HEK293T (cell line): ENCODE results near the gene PRKCZ.

ENCODE experiments used
- CTCF ChIA-PET: fragments of 350-600 bp; formaldehyde crosslinking; extraction: SDS; loops from one replicate; lab custom pipeline; 2021; ENCODE audit warnings: antibody characterized with exemption, inconsistent platforms; lab: Yijun Ruan, JAX
- POLR2A ChIA-PET: fragments of 350-600 bp; formaldehyde crosslinking; extraction: SDS; loops from one replicate; lab custom pipeline; 2020; ENCODE audit warnings: antibody characterized with exemption, inconsistent platforms; lab: Yijun Ruan, JAX
- DNase-seq: peaks from one replicate; pipeline ENCODE4 v3.0.0; 2012; ENCODE audit warnings: mixed read lengths; ENCODE audit errors: extremely low spot score
- ARNT ChIP-seq: fragments of 450-650 bp; IDR thresholded peaks from 2 replicates; pipeline ENCODE4 v1.6.1; 2017; ENCODE audit warnings: mild to moderate bottlenecking
- BHLHE40 ChIP-seq: fragments of 450-650 bp; IDR thresholded peaks from 2 replicates; pipeline ENCODE4 v1.6.1; 2016; ENCODE audit warnings: mild to moderate bottlenecking, moderate library complexity, borderline replicate concordance
- CTBP1 ChIP-seq: fragments of 450-650 bp; IDR thresholded peaks from 2 replicates; pipeline ENCODE4 v1.6.1; 2016; ENCODE audit warnings: borderline replicate concordance
- ELF4 ChIP-seq: fragments of 450-650 bp; IDR thresholded peaks from 2 replicates; pipeline ENCODE4 v1.6.1; 2017; ENCODE audit warnings: antibody characterized with exemption
- FOXA1 ChIP-seq: fragments of 450-650 bp; IDR thresholded peaks from 2 replicates; pipeline ENCODE4 v1.6.1; 2016; ENCODE audit warnings: mild to moderate bottlenecking
- FOXK2 ChIP-seq: fragments of 450-650 bp; IDR thresholded peaks from 2 replicates; pipeline ENCODE4 v1.6.1; 2016; ENCODE audit warnings: mild to moderate bottlenecking
- FOXM1 ChIP-seq: fragments of 450-650 bp; IDR thresholded peaks from 2 replicates; pipeline ENCODE4 v1.6.1; 2017; ENCODE audit warnings: mild to moderate bottlenecking, borderline replicate concordance
- HDGF ChIP-seq: fragments of 450-650 bp; IDR thresholded peaks from 2 replicates; pipeline ENCODE4 v1.6.1; 2017; ENCODE audit warnings: antibody characterized with exemption, borderline replicate concordance
- L3MBTL2 ChIP-seq: fragments of 450-650 bp; conservative IDR thresholded peaks from 2 replicates; pipeline ENCODE4 v1.6.1; 2016; ENCODE audit warnings: mild to moderate bottlenecking
- LEF1 ChIP-seq: fragments of 450-650 bp; IDR thresholded peaks from 2 replicates; pipeline ENCODE4 v1.6.1; 2017; ENCODE audit warnings: mild to moderate bottlenecking, borderline replicate concordance
- NFRKB ChIP-seq: fragments of 450-650 bp; IDR thresholded peaks from 2 replicates; pipeline ENCODE4 v1.6.1; 2016; ENCODE audit warnings: mild to moderate bottlenecking, moderate library complexity
- SP1 ChIP-seq: fragments of 450-650 bp; IDR thresholded peaks from 2 replicates; pipeline ENCODE4 v1.6.1; 2017
- SUZ12 ChIP-seq: fragments of 450-650 bp; IDR thresholded peaks from 2 replicates; pipeline ENCODE4 v1.6.1; 2016; ENCODE audit warnings: mild to moderate bottlenecking
- TARDBP ChIP-seq: fragments of 450-650 bp; IDR thresholded peaks from 2 replicates; pipeline ENCODE4 v1.6.1; 2016
- ZNF384 ChIP-seq: fragments of 450-650 bp; IDR thresholded peaks from 2 replicates; pipeline ENCODE4 v1.6.1; 2016
- TF ChIP-seq, protein P1 (sequence below): fragments of 450-650 bp; IDR thresholded peaks from 2 replicates; pipeline ENCODE4 v1.6.1; 2016

The PRKCZ gene

DNA sequence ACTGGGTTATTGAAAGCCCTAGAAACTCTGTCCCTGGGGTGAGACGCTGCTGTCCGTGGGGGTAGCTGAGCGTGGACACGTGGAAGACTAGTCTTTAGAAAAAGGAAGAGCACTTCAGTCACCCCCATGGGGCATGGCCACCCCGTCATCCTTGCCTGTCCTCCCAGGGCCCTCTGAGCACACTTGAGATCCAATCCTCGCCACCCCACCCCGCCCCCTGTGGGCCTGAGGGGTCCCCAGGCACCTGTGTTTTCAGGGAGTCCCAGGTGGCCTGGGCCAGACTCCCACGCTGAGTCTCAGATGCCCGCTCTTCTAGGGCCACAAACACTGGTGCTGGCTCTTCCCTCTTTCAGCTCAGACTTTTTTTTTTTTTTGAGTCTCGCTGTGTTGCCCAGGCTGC, 2.5 kb downstream of the PRKCZ start:
- no peak for DNase-seq
- TF ChIP-seq FOXA1 = no peak
- TF ChIP-seq, protein P1, sequence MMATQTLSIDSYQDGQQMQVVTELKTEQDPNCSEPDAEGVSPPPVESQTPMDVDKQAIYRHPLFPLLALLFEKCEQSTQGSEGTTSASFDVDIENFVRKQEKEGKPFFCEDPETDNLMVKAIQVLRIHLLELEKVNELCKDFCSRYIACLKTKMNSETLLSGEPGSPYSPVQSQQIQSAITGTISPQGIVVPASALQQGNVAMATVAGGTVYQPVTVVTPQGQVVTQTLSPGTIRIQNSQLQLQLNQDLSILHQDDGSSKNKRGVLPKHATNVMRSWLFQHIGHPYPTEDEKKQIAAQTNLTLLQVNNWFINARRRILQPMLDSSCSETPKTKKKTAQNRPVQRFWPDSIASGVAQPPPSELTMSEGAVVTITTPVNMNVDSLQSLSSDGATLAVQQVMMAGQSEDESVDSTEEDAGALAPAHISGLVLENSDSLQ = no peak
- TF ChIP-seq ZNF384 = no peak
- CTCF ChIA-PET = no interaction called here
- POLR2A ChIA-PET = no interaction called here

DNA sequence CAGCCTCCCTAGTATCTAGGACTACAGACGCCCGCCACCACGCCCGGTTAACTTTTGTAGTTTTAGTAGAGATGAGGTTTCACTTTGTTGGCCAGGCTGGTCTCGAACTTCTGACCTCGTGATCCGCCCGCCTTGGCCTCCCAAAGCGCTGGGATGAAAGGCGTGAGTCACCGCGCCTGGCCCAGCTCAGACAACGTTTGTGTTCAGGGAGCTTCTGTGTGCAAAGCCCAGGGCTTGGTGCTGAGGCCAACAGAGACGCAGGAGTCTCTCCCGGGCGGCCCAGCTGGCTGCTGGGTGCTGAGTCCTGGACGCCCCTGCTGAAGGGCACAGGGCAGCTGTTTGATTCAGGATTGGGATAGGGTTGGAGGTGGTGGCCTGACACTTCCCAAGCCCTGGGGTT, 3.0 kb downstream of the PRKCZ start:
- no peak for DNase-seq
- ChIA-PET CTCF (no interaction called here), POLR2A (no interaction called here)

DNA sequence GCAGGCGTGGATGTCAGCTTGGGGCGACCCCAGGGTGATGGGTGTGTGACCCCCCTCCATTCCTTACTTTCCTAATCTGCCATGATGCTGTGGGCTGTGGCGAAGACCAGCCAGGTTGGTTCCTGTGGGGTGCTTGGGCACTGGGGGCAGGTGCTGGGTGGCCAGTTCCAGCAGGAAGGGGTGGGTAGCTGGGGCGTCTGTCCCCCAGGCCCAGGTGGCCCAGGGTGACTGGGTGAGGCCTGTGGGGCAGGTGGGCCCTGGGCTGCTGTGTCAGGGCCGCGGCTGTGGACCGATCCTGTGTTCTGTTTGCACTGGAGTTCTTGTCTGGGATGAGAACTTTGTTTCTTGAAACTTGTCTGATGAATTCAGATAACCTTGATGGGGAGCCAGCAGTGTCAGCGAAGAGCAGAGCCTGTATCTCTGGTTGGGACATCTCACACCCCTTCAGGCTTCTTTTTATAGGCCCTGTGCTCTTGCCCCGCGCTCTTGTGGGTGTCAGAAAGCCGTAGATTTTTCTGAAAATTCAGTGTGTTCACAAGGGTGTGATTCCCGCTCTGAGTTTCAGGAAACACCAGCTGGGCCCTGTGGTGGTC, 3.7 kb downstream of the PRKCZ start:
- TF ChIP-seq LEF1 (no peak), ZNF384 (no peak), FOXA1 (no peak), SP1 (no peak), FOXK2 (no peak), ELF4 (no peak), ARNT (no peak), BHLHE40 (no peak), FOXM1 (no peak), HDGF (no peak), SUZ12 (no peak), TARDBP (no peak), CTBP1 (no peak)
- TF ChIP-seq, protein P1 = no peak
- POLR2A ChIA-PET = no interaction called here
- DNase-seq = no peak
- CTCF ChIA-PET = no interaction called here

More for the DNA sequence above, 3.0 kb downstream of the PRKCZ start:
- TF ChIP-seq L3MBTL2 (no peak), ARNT (no peak), BHLHE40 (no peak), FOXM1 (no peak), FOXA1 (no peak), LEF1 (no peak), SUZ12 (no peak)
- TF ChIP-seq, protein P1 = no peak

- DNase-seq = no peak
- CTCF ChIA-PET = interaction anchor here (0.7 kb wide), 1 partner anchor 112 kb away, joined by 8 read pairs; no protein-coding TSS in a partner anchor
- TF ChIP-seq LEF1 = no peak
- POLR2A ChIA-PET = no interaction called here
These were observed 4.3 kb downstream of the PRKCZ start for GRCh38 chr1:2054560-2054959.

DNA sequence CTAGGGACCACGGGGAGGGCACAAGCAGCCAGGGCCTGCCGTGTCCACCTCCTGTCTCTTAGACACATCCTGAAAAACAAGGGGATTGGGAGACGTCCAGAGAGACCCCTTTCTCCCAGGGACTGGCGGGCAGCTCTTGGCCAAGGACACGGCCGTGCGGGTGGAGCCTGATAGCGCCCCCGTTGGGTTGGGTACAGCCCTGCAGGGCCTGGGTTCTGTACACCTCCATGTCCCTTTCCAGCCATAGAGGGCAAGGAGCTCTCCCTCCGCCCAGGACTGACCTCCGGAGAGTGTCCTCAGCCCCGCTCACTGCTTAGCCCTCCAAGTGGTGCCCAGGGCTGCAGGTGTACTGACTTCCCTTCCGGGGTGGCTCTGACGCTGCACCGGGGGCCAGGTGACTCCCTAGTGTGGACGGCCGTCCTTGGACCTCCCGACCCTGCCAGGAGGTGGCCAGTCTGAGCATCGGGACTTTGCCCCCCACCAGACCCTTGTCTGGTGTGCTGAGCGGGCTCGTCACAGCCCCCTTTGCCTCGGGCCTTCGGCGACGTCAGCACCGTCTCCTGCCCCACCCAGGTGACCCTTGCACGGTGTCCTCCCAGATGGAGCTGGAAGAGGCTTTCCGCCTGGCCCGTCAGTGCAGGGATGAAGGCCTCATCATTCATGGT, 5.8 kb downstream of the PRKCZ start:
- CTCF ChIA-PET = interaction anchor here (0.7 to 1.1 kb wide), 3 partner anchors 11 to 112 kb away, joined by 3 to 4 read pairs (median 3); no protein-coding TSS in a partner anchor
- TF ChIP-seq FOXM1 (no peak), LEF1 (no peak), ELF4 (no peak), SUZ12 (no peak), L3MBTL2 (no peak), ARNT (no peak)
- TF ChIP-seq, protein P1 = no peak
- POLR2A ChIA-PET = no interaction called here
- DNase-seq = no peak

GRCh38 chr1:2056955-2057590, 6.9 kb downstream of the PRKCZ start:
- TF ChIP-seq SP1 (no peak), ELF4 (no peak), CTBP1 (no peak), FOXK2 (no peak), NFRKB (no peak), HDGF (no peak), SUZ12 (no peak), FOXA1 (no peak), BHLHE40 (no peak), ARNT (no peak)
- no peak for DNase-seq
- CTCF ChIA-PET = no interaction called here
- POLR2A ChIA-PET = no interaction called here
